HG03139 (cell line): ENCODE results near the gene PUS3.
"Not testable (repeated sequence)": the region's sequence is repeated elsewhere in the genome, so short reads cannot be mapped to it uniquely, and the experiment has no call there.

Experiments used
- ATAC-seq: cut with Tn5 transposase; IDR thresholded peaks from one replicate; pipeline ENCODE4 v1.9.1; 2021; ENCODE audit not compliant: unreplicated experiment

The PUS3 gene

DNA sequence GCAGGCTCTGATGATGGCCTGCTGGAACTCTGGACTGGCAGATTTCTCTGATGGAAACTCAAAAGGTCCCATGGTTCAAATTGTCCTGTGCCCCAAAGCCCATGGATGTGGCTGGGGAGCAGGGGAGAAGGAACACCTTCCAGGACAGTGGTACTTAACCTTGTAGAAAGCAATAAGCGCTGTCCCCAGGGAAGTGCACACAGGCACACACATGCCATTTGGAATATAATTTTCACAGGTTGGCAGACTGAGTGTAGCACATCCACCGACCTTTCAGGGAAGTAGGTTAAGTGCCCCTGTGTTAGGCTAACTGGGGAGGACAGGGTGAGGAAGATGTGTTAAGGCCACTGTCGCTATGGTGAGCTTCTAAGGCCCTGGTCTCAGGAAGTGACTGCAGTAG, 19.1 kb upstream of the PUS3 start:
- no peak for ATAC-seq

DNA sequence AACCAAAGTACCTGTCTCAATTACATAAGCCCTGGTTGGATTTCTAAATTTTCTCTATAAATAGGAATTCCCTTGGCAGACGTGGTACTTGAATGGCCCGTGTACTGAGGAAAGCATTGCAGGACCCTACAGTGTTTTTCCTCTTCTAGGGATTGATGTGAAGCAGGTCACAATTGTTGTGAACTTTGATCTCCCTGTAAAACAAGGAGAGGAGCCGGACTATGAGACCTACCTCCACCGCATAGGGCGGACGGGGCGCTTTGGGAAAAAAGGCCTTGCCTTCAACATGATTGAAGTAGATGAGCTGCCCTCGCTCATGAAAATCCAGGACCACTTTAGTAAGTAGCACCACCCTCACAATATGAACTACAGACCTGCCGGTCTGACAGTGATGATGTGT, 18.0 kb upstream of the PUS3 start:
- no peak for ATAC-seq

DNA sequence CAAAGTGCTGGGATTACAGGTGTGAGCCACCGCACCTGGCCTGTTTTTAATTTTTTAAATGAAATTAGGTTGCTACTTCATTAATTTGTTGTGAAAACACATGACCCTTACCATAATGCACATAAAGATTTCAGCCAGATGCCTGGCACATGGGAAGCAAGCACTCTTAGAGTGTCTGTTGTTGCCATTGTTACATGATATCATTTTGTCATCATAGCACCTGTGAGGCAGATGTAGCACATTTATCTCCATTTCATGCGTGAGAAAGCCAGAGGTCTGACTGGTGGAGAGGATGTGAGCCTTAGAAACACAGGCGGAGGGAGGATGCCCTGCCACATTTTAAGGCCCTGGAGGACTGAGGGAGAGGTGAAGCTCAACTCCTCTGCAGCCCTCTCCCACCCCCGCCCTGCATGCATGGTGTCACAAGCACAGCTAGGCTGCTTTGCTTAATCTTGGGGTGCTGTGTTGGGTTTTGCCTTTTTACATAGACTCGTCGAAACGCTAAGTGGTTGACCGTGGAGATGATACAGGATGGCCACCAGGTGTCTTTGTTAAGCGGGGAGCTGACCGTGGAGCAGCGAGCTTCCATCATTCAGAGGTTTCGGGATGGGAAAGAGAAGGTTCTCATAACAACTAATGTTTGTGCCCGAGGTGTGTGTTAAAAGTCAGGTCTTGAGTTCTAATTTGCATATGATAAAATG, 15.3 kb upstream of the PUS3 start:
- no peak for ATAC-seq

DNA sequence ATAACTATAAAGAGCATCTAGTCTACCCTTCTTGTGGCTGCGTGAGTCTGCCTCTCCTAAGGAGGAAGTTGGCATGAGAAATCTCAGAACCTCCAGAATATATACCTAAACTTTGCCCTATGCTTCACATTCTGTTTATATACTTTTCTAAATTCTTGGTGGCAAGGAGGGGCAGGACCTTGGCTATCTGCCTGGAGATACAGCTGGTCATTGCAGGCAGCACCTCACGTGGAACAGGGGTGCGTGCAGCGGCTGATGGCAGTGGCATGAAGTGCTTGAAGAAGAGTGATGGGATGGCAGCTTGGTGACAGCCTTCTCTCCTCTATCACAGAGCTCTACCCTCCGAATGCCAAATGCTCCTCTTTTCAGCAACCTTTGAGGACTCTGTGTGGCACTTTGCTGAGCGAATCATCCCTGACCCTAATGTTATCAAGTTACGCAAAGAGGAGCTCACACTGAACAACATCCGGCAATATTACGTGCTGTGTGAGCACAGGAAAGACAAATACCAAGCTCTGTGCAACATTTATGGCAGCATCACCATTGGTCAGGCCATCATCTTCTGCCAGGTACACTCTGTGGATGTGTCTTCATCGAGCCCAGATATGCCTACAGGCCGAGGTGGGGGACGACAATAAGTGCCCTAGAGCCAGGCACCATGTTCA, 13.8 kb upstream of the PUS3 start:
- ATAC-seq = no peak

DNA sequence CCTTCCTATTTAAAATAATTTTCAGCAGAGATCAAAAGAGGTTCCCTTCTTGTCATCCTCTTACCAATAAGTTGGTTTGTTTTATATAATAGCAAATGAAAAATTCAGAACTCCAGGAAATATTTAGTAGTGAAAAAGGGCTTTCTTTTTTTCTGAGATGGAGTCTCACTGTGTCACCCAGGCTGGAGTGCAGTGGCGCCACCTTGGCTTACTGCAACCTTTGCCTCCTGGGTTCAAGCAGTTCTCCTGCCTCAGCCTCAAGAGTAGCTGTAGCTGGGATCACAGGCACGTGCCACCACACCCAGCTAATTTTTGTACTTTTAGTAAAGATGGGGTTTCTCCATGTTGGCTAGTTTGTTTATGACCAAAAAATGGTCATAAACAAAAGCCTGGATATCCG, 11.6 kb upstream of the PUS3 start:
- ATAC-seq = not testable (repeated sequence)

DNA sequence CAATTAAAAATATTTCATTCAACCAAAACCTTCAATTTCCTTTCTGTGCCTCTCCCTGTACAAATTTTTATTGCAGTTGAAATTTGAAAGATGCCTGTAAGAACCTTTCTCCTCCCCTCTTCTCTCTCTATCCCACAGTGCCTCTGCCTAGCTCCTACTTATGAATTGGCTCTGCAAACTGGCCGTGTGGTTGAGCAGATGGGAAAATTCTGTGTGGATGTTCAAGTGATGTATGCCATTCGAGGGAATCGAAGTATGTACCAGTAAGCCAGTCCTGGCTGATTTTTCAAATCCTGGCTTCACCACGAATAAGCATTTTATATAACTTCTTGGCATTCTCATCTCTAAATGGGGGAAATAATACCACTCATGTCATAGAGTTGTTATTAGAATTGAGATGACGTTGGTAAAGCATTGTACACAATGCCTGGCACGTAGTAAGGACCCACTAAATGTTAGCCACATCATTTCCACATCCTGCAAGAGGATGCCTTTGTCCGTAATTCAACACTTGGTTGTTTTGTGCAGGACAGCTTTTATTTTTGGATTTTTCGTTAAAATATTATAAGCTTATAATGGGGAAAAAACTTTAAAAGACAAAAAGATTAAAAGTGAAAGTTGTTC, 7.3 kb upstream of the PUS3 start:
- ATAC-seq = no peak

DNA sequence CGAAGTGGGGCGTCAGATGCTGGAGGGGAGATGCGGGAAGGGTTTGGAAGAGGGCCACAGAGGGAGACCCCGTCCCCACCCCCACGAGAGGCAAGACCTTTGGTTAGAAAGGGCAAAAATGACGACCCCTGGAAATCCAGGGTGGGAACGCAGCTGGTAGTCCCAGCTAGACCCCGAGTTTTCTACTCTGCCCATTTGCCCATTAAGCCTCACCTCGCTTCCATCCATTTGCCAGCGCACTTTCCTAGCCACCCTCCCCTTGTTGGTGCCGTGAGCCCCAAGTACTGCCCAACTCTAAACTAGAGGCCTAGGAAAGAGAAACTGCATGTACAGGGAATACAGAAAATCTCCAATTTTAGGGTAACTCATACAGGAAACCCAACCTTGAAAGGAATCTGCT, 1.7 kb upstream of the PUS3 start:
- ATAC-seq = no peak

DNA sequence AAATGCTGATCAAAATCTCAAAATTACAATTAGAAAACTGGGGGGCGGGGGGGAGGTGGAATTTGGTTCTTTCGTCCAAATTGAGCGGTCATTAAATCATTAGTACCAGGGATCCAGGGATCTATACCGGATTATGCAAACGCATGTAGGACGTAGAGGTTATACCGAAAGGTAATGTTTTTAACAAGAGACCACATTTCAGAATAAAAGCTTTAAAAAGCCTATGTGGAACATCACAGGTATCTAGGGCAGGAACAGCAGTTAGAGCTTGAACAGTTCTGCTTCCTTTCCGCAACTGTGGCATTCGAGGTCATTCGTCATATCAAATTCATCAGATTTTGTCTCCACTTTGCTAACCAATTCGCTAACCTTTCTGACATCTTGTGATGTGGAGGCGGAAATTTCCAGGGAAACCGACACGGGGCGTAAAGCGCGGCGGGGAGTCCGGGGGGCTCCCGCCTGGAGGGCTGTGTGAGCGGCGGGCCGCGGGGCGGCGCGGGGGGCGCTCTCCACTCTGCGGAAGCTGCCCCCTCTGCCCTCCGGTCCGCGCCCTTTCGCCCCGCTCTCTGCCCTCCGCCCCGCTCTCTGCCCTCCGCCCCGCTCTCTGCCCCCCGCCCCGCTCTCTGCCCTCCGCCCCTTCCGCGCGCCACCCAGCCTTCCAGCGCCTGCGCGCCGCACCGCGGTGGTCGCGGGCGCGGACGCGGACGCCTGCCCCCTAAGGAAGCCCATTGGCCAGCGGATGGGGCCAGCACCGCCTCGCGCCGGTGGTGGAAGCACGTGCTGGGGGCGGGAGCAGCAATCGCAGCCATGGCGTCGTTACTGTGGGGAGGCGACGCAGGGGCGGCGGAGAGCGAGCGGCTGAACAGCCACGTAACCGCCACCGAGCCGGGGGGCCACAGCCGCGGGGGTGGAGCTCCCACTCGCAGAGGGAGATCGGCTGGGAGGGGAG, 979 bp upstream of the PUS3 start, which contains the start of gene DDX25:
Gene DDX25 (plus strand): TSS at position 798 of the 949 bp plus-strand sequence. CDS start 10 bp downstream, at position 808.
- no peak for ATAC-seq

DNA sequence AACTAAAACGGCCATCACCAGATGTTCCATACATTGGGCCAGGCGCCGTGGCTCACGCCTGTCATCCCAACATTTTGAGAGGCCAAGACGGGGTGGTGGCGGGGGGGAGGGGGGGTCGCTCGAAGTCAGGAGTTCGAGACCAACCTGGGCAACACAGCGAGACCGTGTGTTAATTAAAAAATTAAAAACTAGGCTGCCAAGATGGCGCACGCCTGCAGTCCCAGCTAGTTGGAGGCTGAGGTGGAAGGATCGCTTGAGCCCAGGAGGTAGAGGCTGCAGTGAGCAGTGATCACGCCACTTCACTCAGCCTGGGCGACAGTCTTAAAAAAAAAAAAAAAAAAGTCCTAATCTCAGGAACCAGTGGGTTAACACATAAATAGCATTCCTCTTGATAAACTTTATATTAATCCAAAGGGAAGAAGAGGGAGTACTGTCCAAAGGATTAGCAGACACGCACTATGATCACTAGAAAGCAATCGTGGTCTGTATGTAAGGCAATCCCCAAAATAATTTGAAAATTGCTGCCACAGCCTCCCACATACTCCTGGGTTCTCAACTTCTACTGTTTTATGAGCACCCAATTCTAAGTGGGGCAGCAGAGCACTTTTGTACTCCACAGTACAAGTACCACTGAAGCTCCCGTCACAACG, 604 bp downstream of the PUS3 start:
- ATAC-seq = no peak

DNA sequence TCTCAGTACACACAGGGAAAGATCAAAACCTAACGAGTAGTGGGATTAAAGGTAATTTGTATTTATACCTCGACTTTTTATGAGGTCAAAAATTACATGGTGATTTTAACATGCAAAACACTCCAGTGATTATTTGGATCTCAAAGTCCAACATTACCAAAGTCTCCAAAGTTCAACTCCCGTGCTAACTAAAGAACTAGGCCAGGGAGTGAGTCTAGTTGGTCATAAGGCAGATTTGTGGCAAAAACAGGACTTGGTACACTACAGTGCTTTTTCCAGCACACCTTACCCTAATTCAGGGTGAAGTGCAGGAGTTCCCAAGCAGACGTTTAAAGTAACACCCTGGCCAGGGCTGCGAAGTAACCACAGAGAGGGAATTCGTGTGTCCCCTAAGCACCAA, 1.1 kb downstream of the PUS3 start:
- no peak for ATAC-seq

DNA sequence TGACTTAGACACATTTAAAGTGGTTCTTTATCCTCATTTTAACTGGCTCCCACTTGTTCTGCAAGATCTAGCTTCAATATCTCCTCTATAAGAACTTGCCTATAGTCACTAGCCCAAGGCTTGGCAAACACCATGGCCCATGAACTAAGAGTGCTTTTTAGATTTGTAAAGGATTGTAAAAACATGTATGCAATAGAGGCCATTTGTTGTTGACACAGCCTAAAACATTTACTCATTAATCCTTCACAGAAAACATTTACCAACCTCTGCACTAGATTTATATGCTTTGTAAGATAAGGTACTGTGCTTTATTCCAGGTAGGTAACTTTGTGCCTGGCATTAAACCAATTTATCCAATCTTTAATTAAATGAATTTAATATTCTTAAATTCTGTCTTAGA, 10.0 kb downstream of the PUS3 start:
- no peak for ATAC-seq

DNA sequence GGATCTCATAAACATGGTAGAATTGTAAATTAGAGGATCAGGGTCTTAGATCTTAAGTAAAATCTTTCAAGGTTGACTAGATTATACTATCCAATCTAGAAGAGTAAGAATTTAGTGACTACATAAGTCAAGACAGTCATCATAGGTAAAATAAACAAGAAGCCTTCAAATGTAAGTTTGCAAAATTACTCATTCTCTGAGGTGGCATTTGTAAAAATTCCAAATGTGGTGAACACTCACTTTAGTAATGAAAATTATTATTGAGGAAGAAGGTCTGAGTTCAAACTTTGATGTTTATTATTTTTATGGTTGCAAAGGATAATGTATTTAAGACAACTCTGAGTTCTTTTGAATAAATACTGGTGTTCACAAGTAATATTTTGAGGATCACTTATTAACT, 10.9 kb downstream of the PUS3 start:
- no peak for ATAC-seq

DNA sequence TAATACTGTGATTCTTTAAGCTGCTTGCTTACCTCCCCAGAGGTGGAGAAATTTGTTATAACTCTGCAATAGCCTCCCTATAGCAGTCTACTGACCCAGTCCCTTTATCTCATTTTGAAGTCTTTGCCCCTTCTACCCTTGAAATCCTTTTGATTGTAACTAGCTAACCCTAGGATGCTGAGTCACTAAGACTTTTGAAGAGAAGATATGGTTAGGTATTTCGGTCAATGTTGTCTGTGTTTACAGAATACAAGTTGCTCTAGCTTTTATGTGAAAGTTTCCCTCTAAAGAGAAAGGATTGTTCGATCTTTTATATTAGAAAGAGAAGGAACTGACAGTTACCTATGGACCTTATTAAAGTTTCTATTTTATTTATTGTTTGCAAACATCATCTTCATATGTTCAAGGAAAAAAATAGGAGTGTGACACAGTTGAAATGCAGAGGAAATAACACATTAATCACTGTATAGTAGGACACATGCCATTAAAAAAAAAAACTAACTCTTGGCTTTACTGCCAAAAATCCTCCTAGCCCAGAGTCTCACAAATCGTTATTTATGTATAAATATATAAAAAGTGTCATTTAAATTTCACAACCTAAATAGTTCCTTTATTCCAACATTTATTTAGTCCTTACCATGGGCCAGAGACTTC, 12.4 kb downstream of the PUS3 start:
- no peak for ATAC-seq

DNA sequence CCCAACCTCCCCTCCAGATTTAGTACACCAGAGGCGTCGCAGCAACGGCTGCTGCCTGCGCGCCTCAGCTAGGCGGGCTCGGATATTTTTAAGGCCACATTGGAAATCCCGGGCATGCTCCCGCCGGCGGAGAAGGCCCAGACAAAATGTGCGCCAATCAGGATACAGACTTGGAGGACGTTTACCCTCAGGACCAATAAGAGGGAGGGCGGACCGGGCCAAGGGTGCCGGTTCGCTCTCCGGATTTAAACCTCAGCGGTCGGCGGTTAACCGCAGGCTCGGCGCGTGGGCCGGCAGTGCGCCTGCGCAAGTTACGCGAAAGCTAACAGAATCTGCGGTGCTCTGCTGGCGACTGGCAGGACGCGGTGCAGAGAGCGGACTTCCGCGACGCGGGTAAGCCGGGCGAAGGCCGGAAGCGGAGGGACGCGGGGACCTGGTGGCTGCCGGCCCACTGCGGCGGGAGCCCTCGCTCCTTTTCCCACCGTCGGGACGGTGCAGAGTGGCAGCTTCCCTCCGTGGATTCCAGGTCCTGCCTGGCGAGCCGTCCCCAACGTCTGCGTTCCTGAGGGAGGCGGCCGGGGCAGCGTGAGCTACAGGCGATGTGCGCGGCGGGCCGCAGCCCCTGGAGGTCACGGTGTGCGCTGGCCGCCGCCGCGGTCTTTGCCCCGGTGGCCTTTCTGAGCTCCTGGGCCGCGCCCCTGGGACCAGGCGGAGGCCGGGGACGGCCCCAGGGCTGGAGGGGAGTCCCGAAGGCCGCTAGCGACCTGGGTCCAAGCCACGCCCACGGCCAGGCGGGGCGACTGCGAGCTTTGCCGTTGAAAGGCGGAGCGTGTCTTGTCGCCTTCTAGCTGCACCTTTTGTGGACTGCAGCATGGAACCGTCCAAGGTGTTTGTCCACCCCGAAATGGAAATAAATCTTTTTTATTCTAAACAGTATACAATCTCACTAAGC, 15.4 kb downstream of the PUS3 start, which contains the start of gene HYLS1:
Gene HYLS1 (plus strand): TSS at position 296 of the 952 bp plus-strand sequence. CDS start 11,701 bp downstream, outside the sequence.
- peak; percentile 86 for ATAC-seq

DNA sequence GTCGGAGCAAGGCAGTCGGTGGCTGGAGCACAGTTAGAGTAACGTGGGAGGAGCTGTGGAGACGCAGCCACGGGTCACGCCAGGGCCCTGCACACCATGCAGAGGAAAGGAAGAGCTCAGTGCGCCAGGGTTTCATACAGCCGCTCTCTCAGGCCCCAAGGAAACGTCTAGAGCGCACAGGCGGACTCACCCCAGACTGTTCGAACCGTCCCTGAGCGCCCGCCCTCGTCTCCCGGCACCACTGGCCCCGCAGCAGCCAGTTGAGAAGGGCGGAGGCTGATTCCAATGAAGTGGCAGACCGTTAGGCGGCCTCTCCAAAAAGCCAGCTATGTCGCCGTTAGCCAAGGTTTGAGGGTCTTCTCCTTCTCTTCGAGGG, 16.0 kb downstream of the PUS3 start:
- peak; percentile 36 for ATAC-seq

DNA sequence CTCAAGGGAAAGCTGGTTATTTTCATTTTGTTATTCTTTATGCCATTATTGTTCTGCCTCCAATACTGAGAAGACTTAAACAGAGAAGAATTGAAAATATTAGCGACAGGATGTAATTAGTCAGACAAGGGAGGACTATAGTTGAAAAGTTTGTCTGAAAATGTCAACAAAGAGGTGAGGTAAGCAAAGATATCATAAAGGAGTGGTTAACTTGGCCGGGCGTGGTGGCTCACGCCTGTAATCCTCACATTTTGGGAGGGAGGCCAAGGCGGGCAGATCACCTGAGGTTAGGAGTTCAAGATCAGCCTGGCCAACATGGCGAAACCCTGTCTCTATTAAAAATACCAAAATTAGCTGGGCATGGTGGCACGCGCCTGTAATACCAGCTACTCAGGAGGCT, 19.6 kb downstream of the PUS3 start:
- ATAC-seq = no peak

DNA sequence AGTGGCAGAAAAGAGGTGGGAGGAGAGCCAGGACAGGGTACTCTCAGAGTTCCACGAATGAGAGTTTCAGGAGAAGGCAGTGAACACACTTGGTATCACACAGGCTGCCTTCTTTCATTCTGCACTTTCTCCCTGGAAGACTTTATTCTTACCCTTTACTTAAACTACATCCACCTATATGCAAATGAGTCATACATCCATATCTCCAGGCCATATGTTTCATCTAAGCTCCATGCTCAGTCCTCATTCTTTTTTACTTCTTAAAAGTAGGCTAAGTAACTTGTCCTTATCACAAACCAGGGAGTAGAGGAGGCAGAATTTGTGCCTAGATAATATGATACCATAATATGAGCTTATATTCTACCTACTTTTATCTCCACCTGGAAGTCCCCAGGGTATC, 21.7 kb downstream of the PUS3 start:
- ATAC-seq = no peak

DNA sequence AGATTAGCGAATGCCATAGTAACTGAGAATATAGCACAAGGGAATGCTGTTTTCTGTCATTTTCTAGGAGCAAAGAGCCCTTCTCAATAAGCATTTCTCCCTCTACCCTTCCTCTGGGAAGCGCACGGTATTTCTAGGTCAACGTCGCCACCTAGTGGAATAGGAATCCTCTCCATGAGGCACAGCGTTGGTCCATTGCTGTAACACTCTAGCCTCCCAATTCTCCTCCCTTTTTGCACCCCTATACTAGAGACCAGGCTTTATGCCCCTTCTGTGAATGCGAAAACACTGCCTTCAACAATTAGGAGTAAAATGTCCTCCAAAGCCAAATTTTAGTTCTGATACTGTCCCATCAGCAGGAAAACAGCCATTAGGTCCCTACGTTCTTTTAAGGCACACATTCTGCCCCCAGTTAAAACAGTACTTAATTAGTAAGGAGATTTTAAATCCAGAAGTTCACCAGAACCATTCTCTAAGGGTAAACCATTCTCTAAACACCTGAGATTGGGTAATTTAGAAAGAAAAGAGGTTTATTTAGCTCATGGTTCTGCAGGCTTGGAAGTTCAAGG, 28.4 kb downstream of the PUS3 start:
- no peak for ATAC-seq
